Smooth muscle cell (in vitro differentiated cells): ENCODE measurements around the gene WIPF3. TPM values are rescaled to one million over a fixed set of nuclear protein-coding genes. Genes with fewer than 3 reads are reported as not detected.

ENCODE experiments used
- DNase-seq: peaks from one replicate; lab custom pipeline; 2025; ENCODE audit not compliant: unreplicated experiment; lab: John Stamatoyannopoulos, UW
- H2AFZ ChIP-seq: fragments of 200-600 bp; sonication (generic); 2 replicates; pipeline ENCODE4 v1.6.0; 2016; ENCODE audit warnings: antibody characterized with exemption, low read depth, mild to moderate bottlenecking
- H3F3A ChIP-seq: fragments of 200-600 bp; sonication (generic); 2 replicates; pipeline ENCODE4 v1.6.0; 2017; ENCODE audit warnings: antibody characterized with exemption, low read depth
- H3K27ac ChIP-seq: fragments of 200-600 bp; sonication (generic); 2 replicates; pipeline ENCODE4 v1.5.1; 2016; ENCODE audit warnings: low read depth, mild to moderate bottlenecking
- H3K27me3 ChIP-seq: fragments of 200-600 bp; sonication (generic); 2 replicates; pipeline ENCODE4 v1.6.1; 2016; ENCODE audit warnings: low read depth, mild to moderate bottlenecking
- H3K36me3 ChIP-seq: fragments of 200-600 bp; sonication (generic); 2 replicates; pipeline ENCODE4 v1.5.1; 2016; ENCODE audit warnings: low read depth
- H3K4me1 ChIP-seq: fragments of 200-600 bp; sonication (generic); 2 replicates; pipeline ENCODE4 v1.5.1; 2016; ENCODE audit warnings: low read depth
- H3K4me2 ChIP-seq: fragments of 200-600 bp; sonication (generic); 2 replicates; pipeline ENCODE4 v1.6.0; 2016; ENCODE audit warnings: mild to moderate bottlenecking
- H3K4me3 ChIP-seq: fragments of 200-600 bp; sonication (generic); 2 replicates; pipeline ENCODE4 v1.5.1; 2016; ENCODE audit warnings: mild to moderate bottlenecking
- H3K79me2 ChIP-seq: fragments of 200-600 bp; sonication (generic); 2 replicates; pipeline ENCODE4 v1.6.0; 2016; ENCODE audit warnings: low read depth, mild to moderate bottlenecking
- H3K9ac ChIP-seq: fragments of 200-600 bp; sonication (generic); 2 replicates; pipeline ENCODE4 v1.6.0; 2016; ENCODE audit warnings: low read depth
- H3K9me3 ChIP-seq: fragments of 200-600 bp; sonication (generic); replicated peaks from 2 replicates; pipeline ENCODE4 v1.5.1; 2016; ENCODE audit warnings: low read depth
- H4K20me1 ChIP-seq: fragments of 200-600 bp; sonication (generic); 2 replicates; pipeline ENCODE4 v1.6.0; 2016; ENCODE audit warnings: low read depth
- CTCF ChIP-seq: fragments of 200-600 bp; sonication (generic); IDR thresholded peaks from 2 replicates; pipeline ENCODE4 v1.5.1; 2017; ENCODE audit warnings: borderline replicate concordance, mild to moderate bottlenecking, antibody characterized with exemption; ENCODE audit not compliant: insufficient read depth, poor library complexity, severe bottlenecking
- WGBS: methylation state at CpG from one replicate; pipeline ENCODE4 v1.1.7; 2016; ENCODE audit warnings: low lambda C conversion rate; 5-methylcytosine and 5-hydroxymethylcytosine counted together
- polyA plus RNA-seq: library from polyadenylated mRNA; unstranded; fragments of >200 nt; fragmentation: Nextera tagmentation; extraction: Ambion mirVana; gene quantifications from 2 replicates; pipeline ENCODE4 v1.2.1, GENCODE V29; 2016
- total RNA-seq: library from RNA; depleted of rRNA; stranded (reverse); fragments of >200 nt; gene quantifications from 2 replicates; pipeline ENCODE4 v1.2.3, GENCODE V29; 2014

WIPF3 gene
- total and polyA plus RNA-seq, 2 experiments from 2014 or later, result 0.22 TPM; not detected in 1

GRCh38 chr7:29895559-29895958, 89.3 kb downstream of the WIPF3 start:
- Histone ChIP-seq H3K4me2 (no peak overlapping the region), H2AFZ (no peak overlapping the region), H3K36me3 (no peaks in the 10 kb centered on the region), H3K9ac (no peak overlapping the region), H3K27me3 (no peaks in the 10 kb centered on the region), H3K79me2 (no peaks in the 10 kb centered on the region), H3K4me1 (no peaks in the 10 kb centered on the region), H3F3A (no peaks in the 10 kb centered on the region), H3K4me3 (no peak overlapping the region), H4K20me1 (no peaks in the 10 kb centered on the region), H3K9me3 (no peaks in the 10 kb centered on the region), H3K27ac (no peak overlapping the region)
- 82% methylated on average over 6 of the region's 6 CpGs for WGBS
- TF ChIP-seq CTCF, result no peak
- no peak for DNase-seq

GRCh38 chr7:29896685-29897411, 90.5 kb downstream of the WIPF3 start:
- H3K27ac ChIP-seq, result no peak overlapping the region
- no peaks in the 10 kb centered on the region for H3K79me2 ChIP-seq
- no peaks in the 10 kb centered on the region for H3F3A ChIP-seq
- no peak overlapping the region for H2AFZ ChIP-seq
- no peaks in the 10 kb centered on the region for H3K4me1 ChIP-seq
- TF ChIP-seq CTCF, result no peak
- H3K27me3 ChIP-seq, result no peaks in the 10 kb centered on the region
- H3K4me3 ChIP-seq, result no peak overlapping the region
- H4K20me1 ChIP-seq, result no peaks in the 10 kb centered on the region
- H3K36me3 ChIP-seq, result no peaks in the 10 kb centered on the region
- 96% methylated on average over 2 of the region's 2 CpGs for WGBS
- no peak overlapping the region for H3K9ac ChIP-seq
- no peak overlapping the region for H3K4me2 ChIP-seq
- DNase-seq, result no peak
- no peaks in the 10 kb centered on the region for H3K9me3 ChIP-seq

- Histone ChIP-seq H3K27ac (no peak overlapping the region), H3K9me3 (no peaks in the 10 kb centered on the region), H3K36me3 (no peaks in the 10 kb centered on the region), H3K4me2 (no peak overlapping the region), H3K27me3 (no peaks in the 10 kb centered on the region), H4K20me1 (no peaks in the 10 kb centered on the region), H3F3A (no peaks in the 10 kb centered on the region), H3K4me3 (no peak overlapping the region), H2AFZ (no peak overlapping the region), H3K79me2 (no peaks in the 10 kb centered on the region), H3K4me1 (no peaks in the 10 kb centered on the region), H3K9ac (no peak overlapping the region)
- DNase-seq, result no peak
- 82% methylated on average over 5 of the region's 5 CpGs for WGBS
- no peak for TF ChIP-seq CTCF
Observed at GRCh38 chr7:29898301-29898700, 92.0 kb downstream of the WIPF3 start.

- Histone ChIP-seq H4K20me1 (no peaks in the 10 kb centered on the region), H3K79me2 (no peaks in the 10 kb centered on the region), H3K36me3 (peaks cover 1% of the 10 kb centered on the region), H3K9ac (no peak overlapping the region), H3K4me3 (no peak overlapping the region), H3K27ac (no peak overlapping the region), H3K4me2 (no peak overlapping the region), H3K4me1 (no peaks in the 10 kb centered on the region), H3K9me3 (no peaks in the 10 kb centered on the region), H2AFZ (no peak overlapping the region), H3K27me3 (no peaks in the 10 kb centered on the region), H3F3A (no peaks in the 10 kb centered on the region)
- TF ChIP-seq CTCF, result no peak
- 79% methylated on average over 1 of the region's 1 CpG for WGBS
- DNase-seq, result no peak
Observed at GRCh38 chr7:29900745-29901144, 94.4 kb downstream of the WIPF3 start.
